OCI-LY3 (cell line): ENCODE data around the gene SMG5.

ENCODE experiments used
- H2AFZ ChIP-seq: fragments of 200-600, 300-600 bp; shearing (Covaris generic); 2 replicates; pipeline ENCODE4 v1.6.0; 2014; ENCODE audit warnings: antibody characterized with exemption, low read depth, low read length
- H3K27ac ChIP-seq: fragments of 200-600, 300-600 bp; sonication (generic); 2 replicates; pipeline ENCODE4 v1.5.1; 2014; ENCODE audit warnings: mild to moderate bottlenecking, low read length, moderate library complexity, mixed read lengths
- H3K27me3 ChIP-seq: fragments of 200-600, 300-600 bp; sonication (generic); 2 replicates; pipeline ENCODE4 v1.6.1; 2014; ENCODE audit warnings: low read depth, low read length, mixed read lengths
- H3K36me3 ChIP-seq: fragments of 200-600, 300-600 bp; sonication (generic); replicated peaks from 2 replicates; pipeline ENCODE3; 2014; ENCODE audit warnings: low read depth, low read length, mixed read lengths
- H3K4me1 ChIP-seq: fragments of 300-600, 200-600 bp; sonication (generic); 2 replicates; pipeline ENCODE4 v1.6.1; 2014; ENCODE audit warnings: low read length, mixed read lengths
- H3K4me2 ChIP-seq: fragments of 200-600, 300-600 bp; sonication (generic); 2 replicates; pipeline ENCODE4 v1.6.1; 2014; ENCODE audit warnings: low read length, mixed read lengths
- H3K4me3 ChIP-seq: fragments of 300-600, 200-600 bp; sonication (generic); 2 replicates; pipeline ENCODE4 v1.5.1; 2014; ENCODE audit warnings: antibody characterized with exemption, mild to moderate bottlenecking, low read length, moderate library complexity
- H3K79me2 ChIP-seq: fragments of 300-600, 200-600 bp; shearing (Covaris generic); 2 replicates; pipeline ENCODE4 v1.6.1; 2014; ENCODE audit warnings: mild to moderate bottlenecking, low read length, mixed read lengths
- H3K9ac ChIP-seq: fragments of 300-600, 200-600 bp; shearing (Covaris generic); 2 replicates; pipeline ENCODE4 v1.6.0; 2014; ENCODE audit warnings: mild to moderate bottlenecking, low read length, moderate library complexity
- H3K9me3 ChIP-seq: fragments of 200-600, 300-600 bp; shearing (Covaris generic); 2 replicates; pipeline ENCODE4 v1.6.1; 2014; ENCODE audit warnings: low read length, mixed read lengths; ENCODE audit not compliant: insufficient read depth
- H4K20me1 ChIP-seq: fragments of 200-600, 300-600 bp; sonication (generic); 2 replicates; pipeline ENCODE4 v1.6.1; 2016; ENCODE audit warnings: low read length, mixed read lengths; ENCODE audit not compliant: insufficient read depth
- CTCF ChIP-seq: fragments of 200-600, 300-600 bp; sonication (generic); IDR thresholded peaks from 2 replicates; pipeline ENCODE4 v1.5.1; 2014; ENCODE audit warnings: antibody characterized with exemption, low read length, low read depth
- EZH2phosphoT487 ChIP-seq: fragments of 200-600 bp; shearing (Covaris generic); IDR thresholded peaks from 2 replicates; pipeline ENCODE4 v1.6.1; 2018; ENCODE audit warnings: antibody characterized with exemption, mixed run types, low read depth

The SMG5 gene

DNA sequence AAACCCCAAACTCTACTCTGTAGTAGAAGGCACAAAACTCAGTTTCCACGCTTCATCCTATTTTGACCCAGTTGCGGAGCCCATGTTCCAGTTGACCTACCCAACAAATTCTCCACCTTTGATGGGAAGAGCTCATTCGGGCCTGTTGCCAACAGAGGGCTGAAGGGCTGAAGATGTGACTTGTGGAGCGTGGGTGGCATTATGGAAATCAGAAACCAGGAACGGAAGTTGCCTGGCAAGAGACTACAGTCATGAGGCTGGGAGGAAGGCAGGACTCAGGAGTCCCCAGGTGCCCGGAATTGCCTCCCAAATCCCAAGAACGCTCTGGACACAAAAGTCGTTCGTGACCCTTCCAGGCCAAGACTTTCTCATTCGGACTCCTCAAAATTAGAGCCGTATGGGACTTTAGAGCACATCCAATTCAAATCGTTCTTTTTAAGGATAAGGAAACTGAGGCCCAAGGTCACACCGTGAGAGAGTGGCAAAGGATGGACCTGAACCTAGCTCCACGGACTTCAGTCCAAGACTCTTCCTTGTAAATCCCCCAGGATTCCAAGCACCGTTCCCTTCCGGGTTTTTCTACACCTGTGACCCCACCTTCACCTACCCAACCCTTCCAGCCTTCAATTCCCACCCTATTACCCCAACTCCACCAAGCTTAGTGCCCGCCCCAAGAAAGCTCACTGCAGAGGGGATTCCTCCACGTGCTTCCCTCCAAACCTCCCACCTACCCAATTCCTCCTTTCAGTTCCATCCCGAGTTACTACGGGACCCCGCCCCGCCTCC lies 739 bp downstream of the SMG5 start:
- Histone ChIP-seq H3K27ac (peak overlapping the region; percentile 67), H4K20me1 (peaks cover 5% of the 10 kb centered on the region), H3K4me1 (peaks cover 19% of the 10 kb centered on the region), H2AFZ (peak overlapping the region; percentile 10; the same call in 1 of the 2 replicates), H3K9ac (peak overlapping the region; percentile 94), H3K4me2 (peak overlapping the region; percentile 96), H3K36me3 (peaks cover 27% of the 10 kb centered on the region), H3K4me3 (peak overlapping the region; percentile 88), H3K79me2 (peaks cover 62% of the 10 kb centered on the region), H3K9me3 (no peaks in the 10 kb centered on the region), H3K27me3 (no peaks in the 10 kb centered on the region)
- TF ChIP-seq CTCF (no peak), EZH2phosphoT487 (no peak)

GRCh38 chr1:156281281-156281680 lies 1.3 kb downstream of the SMG5 start:
- Histone ChIP-seq H3K9ac (peak overlapping the region; percentile 94), H4K20me1 (peaks cover 5% of the 10 kb centered on the region), H3K36me3 (peaks cover 33% of the 10 kb centered on the region), H3K79me2 (peaks cover 62% of the 10 kb centered on the region), H3K27ac (peak overlapping the region; percentile 67), H3K4me2 (peak overlapping the region; percentile 96), H3K4me1 (peaks cover 19% of the 10 kb centered on the region), H3K4me3 (peak overlapping the region; percentile 88), H3K9me3 (no peaks in the 10 kb centered on the region), H2AFZ (no peak overlapping the region), H3K27me3 (no peaks in the 10 kb centered on the region)
- no peak for TF ChIP-seq EZH2phosphoT487
- no peak for TF ChIP-seq CTCF

DNA sequence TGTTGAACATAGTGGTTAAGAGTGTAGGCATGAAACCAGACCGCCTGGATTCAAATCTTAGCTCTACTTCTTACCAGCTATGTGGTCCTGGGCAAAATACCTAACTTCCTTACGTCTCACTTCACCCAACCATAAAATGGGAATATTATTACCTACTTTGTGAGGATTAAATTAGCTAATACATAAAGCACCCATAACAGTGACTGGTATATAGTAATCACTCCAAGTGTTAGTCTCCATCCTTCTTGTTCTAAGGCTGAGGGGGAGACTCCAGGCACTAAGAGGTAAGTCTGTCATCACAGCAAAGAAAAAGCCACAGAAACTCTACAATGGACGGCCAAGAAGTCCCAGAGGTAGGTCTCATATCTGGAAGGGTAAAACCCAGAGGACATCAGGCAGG lies 2.8 kb downstream of the SMG5 start:
- H3K79me2 ChIP-seq: peaks cover 62% of the 10 kb centered on the region
- no peak overlapping the region for H3K4me2 ChIP-seq
- H3K4me3 ChIP-seq: no peak overlapping the region
- TF ChIP-seq CTCF (no peak), EZH2phosphoT487 (no peak)
- H3K27me3 ChIP-seq: no peaks in the 10 kb centered on the region
- no peak overlapping the region for H3K27ac ChIP-seq
- H3K9ac ChIP-seq: no peak overlapping the region
- peaks cover 41% of the 10 kb centered on the region for H3K36me3 ChIP-seq
- H2AFZ ChIP-seq: no peak overlapping the region
- no peaks in the 10 kb centered on the region for H3K9me3 ChIP-seq
- H4K20me1 ChIP-seq: peaks cover 5% of the 10 kb centered on the region
- peaks cover 19% of the 10 kb centered on the region for H3K4me1 ChIP-seq

DNA sequence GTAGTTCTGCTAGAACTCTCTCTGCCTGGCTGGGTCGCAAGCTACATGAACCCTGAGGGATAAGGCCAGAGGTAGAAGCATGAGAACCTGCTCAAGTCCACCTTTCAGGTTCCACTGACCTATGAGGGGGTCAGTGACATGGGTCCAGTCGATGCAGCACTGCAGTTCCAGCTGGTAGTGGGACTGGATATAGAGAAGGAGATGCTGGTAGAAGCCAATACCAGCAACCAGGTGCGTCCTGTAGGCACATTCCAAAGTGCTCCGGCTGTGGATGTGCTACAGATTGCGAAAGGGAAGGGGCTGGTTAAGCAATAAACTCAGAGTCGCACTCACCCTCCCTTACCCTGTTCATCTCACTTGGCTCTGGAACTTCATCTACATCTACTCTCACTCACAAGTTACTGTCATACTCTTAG lies 5.7 kb downstream of the SMG5 start:
- Histone ChIP-seq H3K4me1 (peaks cover 12% of the 10 kb centered on the region), H3K4me3 (no peak overlapping the region), H3K9me3 (no peaks in the 10 kb centered on the region), H3K79me2 (peaks cover 42% of the 10 kb centered on the region), H3K4me2 (no peak overlapping the region), H2AFZ (no peak overlapping the region), H3K9ac (no peak overlapping the region), H3K27me3 (no peaks in the 10 kb centered on the region), H4K20me1 (peaks cover 5% of the 10 kb centered on the region), H3K36me3 (peaks cover 69% of the 10 kb centered on the region), H3K27ac (no peak overlapping the region)
- TF ChIP-seq CTCF (no peak), EZH2phosphoT487 (no peak)
